Neuronal stem cell (in vitro differentiated cells): ENCODE results near the gene METTL6.

ENCODE experiments used
- DNase-seq: peaks from one replicate; pipeline ENCODE4 v3.0.0-alpha.2; 2013; ENCODE audit warnings: low spot score
- H2AFZ ChIP-seq: one replicate; pipeline ENCODE4 v1.6.1; 2013; ENCODE audit warnings: mild to moderate bottlenecking, low read length, inconsistent platforms
- H2AK5ac ChIP-seq: 2 replicates; pipeline ENCODE4 v1.6.1; 2013; ENCODE audit warnings: low read depth, mild to moderate bottlenecking, inconsistent platforms, low read length, moderate library complexity, mixed read lengths
- H2BK120ac ChIP-seq: 2 replicates; pipeline ENCODE4 v1.6.1; 2013; ENCODE audit warnings: low read depth, mild to moderate bottlenecking, inconsistent platforms, low read length, moderate library complexity, mixed read lengths
- H2BK12ac ChIP-seq: one replicate; pipeline ENCODE4 v1.6.1; 2013; ENCODE audit warnings: low read length, inconsistent platforms
- H2BK15ac ChIP-seq: 2 replicates; pipeline ENCODE4 v1.6.1; 2013; ENCODE audit warnings: mild to moderate bottlenecking, low read length, inconsistent platforms, mixed read lengths
- H2BK5ac ChIP-seq: one replicate; pipeline ENCODE4 v1.6.1; 2013; ENCODE audit warnings: inconsistent platforms, mild to moderate bottlenecking, low read length, moderate library complexity
- H3K14ac ChIP-seq: one replicate; pipeline ENCODE4 v1.6.1; 2013; ENCODE audit warnings: low read length, inconsistent platforms
- H3K18ac ChIP-seq: 2 replicates; pipeline ENCODE4 v1.6.1; 2013; ENCODE audit warnings: low read length, inconsistent platforms
- H3K23ac ChIP-seq: 2 replicates; pipeline ENCODE4 v1.6.1; 2013; ENCODE audit warnings: low read depth, mild to moderate bottlenecking, mixed read lengths, low read length, inconsistent platforms; ENCODE audit not compliant: poor library complexity
- H3K27ac ChIP-seq: replicated peaks from 3 replicates; pipeline ENCODE4 v1.5.1; 2013; ENCODE audit warnings: low read length, inconsistent platforms
- H3K27me3 ChIP-seq, 3 experiments: 2 replicates each; pipeline ENCODE4 v1.6.1; 2013; ENCODE audit warnings: low read length in 3 of 3, mild to moderate bottlenecking in 2 of 3, inconsistent platforms in 1 of 3, low read depth in 1 of 3, mixed read lengths in 1 of 3, moderate library complexity in 1 of 3; ENCODE audit not compliant: control insufficient read depth in 3 of 3, insufficient read depth in 3 of 3
- H3K36me3 ChIP-seq, 2 donors: replicated peaks in 1 of 2; 2 replicates each; pipeline ENCODE4 v1.6.1; 2013; ENCODE audit warnings: low read length in 2 of 2; ENCODE audit not compliant: control insufficient read depth in 2 of 2, insufficient read depth in 2 of 2
- H3K4ac ChIP-seq: 2 replicates; pipeline ENCODE4 v1.6.1; 2013; ENCODE audit warnings: inconsistent platforms, mild to moderate bottlenecking, low read length, moderate library complexity
- H3K4me1 ChIP-seq, 2 donors: 1 replicate in 1 of 2; 2 replicates in 1 of 2; pipeline ENCODE4 v1.6.1; 2013; ENCODE audit warnings: low read length in 2 of 2, low read depth in 1 of 2; ENCODE audit not compliant: control insufficient read depth in 2 of 2, insufficient read depth in 1 of 2
- H3K4me2 ChIP-seq: one replicate; pipeline ENCODE4 v1.6.1; 2013; ENCODE audit warnings: mild to moderate bottlenecking, low read length, inconsistent platforms; ENCODE audit not compliant: insufficient read depth, poor library complexity, severe bottlenecking
- H3K4me3 ChIP-seq, 2 donors: 2 replicates each; pipeline ENCODE4 v1.5.1; 2013; ENCODE audit warnings: low read length in 2 of 2, mild to moderate bottlenecking in 2 of 2, inconsistent platforms in 1 of 2, moderate library complexity in 1 of 2
- H3K79me1 ChIP-seq: one replicate; pipeline ENCODE4 v1.6.1; 2013; ENCODE audit warnings: low read depth, mild to moderate bottlenecking, inconsistent platforms, low read length, moderate library complexity
- H3K9ac ChIP-seq: one replicate; pipeline ENCODE4 v1.6.1; 2013; ENCODE audit warnings: mild to moderate bottlenecking, low read depth, low read length, inconsistent platforms; ENCODE audit not compliant: poor library complexity
- H3K9me3 ChIP-seq, 2 donors: replicated peaks in 1 of 2; 2 replicates each; pipeline versions ENCODE3 to v1.6.1; 2013; ENCODE audit warnings: low read length in 2 of 2, mild to moderate bottlenecking in 2 of 2, inconsistent platforms in 1 of 2, low read depth in 1 of 2, mixed read lengths in 1 of 2, moderate library complexity in 1 of 2; ENCODE audit not compliant: control insufficient read depth in 2 of 2, insufficient read depth in 1 of 2
- H4K8ac ChIP-seq: one replicate; pipeline ENCODE4 v1.6.1; 2013; ENCODE audit warnings: low read depth, mild to moderate bottlenecking, inconsistent platforms, low read length, moderate library complexity
- H4K91ac ChIP-seq: one replicate; pipeline ENCODE4 v1.6.1; 2013; ENCODE audit warnings: low read length, low read depth, mild to moderate bottlenecking, inconsistent platforms; ENCODE audit not compliant: poor library complexity
- WGBS, 2 donors: extraction: QIAGEN DNeasy Blood & Tissue Kit; methylation state at CpG; one replicate each; pipeline ENCODE4 v1.1.7; 2013; ENCODE audit warnings: missing lambda C conversion rate in 2 of 2, mixed read lengths in 1 of 2; ENCODE audit not compliant: insufficient read length in 2 of 2, insufficient replicate concordance in 1 of 2; ENCODE audit errors: extremely low coverage in 2 of 2; 5-methylcytosine and 5-hydroxymethylcytosine counted together

METTL6 gene

GRCh38 chr3:15453501-15453900 is 26.2 kb upstream of the METTL6 start:
- DNase-seq: no peak
- Histone ChIP-seq H4K8ac (no peak overlapping the region), H2AK5ac (no peak overlapping the region), H2BK120ac (no peak overlapping the region), H3K4ac (no peak overlapping the region), H3K79me1 (no peaks in the 10 kb centered on the region), H2AFZ (no peak overlapping the region), H2BK12ac (no peak overlapping the region), H3K9me3 (no peaks in the 10 kb centered on the region), H2BK15ac (no peak overlapping the region), H3K18ac (no peak overlapping the region), H3K23ac (peak overlapping the region; percentile 80), H3K36me3 (peaks cover 0 to 2% of the 10 kb centered on the region in 2 donors), H4K91ac (no peak overlapping the region), H3K14ac (no peak overlapping the region), H3K4me3 (peak overlapping the region in 1 of 2 donors; percentile 38), H3K9ac (no peak overlapping the region), H2BK5ac (no peak overlapping the region), H3K27ac (no peak overlapping the region), H3K27me3 (peaks cover 0 to 2% (median 0%) of the 10 kb centered on the region in 3 experiments), H3K4me2 (no peak overlapping the region), H3K4me1 (no peaks in the 10 kb centered on the region)
- WGBS, 2 donors: no CpG with 5 or more reads among the region's 8 CpGs

GRCh38 chr3:15452961-15453360 is 25.6 kb upstream of the METTL6 start:
- Histone ChIP-seq H3K4me2 (no peak overlapping the region), H3K79me1 (no peaks in the 10 kb centered on the region), H3K14ac (no peak overlapping the region), H3K4ac (no peak overlapping the region), H3K27ac (no peak overlapping the region), H2BK5ac (no peak overlapping the region), H3K18ac (no peak overlapping the region), H4K91ac (no peak overlapping the region), H3K9ac (no peak overlapping the region), H4K8ac (no peak overlapping the region), H3K4me3 (no peak overlapping the region), H3K27me3 (no peaks in the 10 kb centered on the region), H3K4me1 (no peaks in the 10 kb centered on the region), H3K36me3 (peaks cover 0 to 2% of the 10 kb centered on the region in 2 donors), H2BK120ac (no peak overlapping the region), H3K23ac (no peak overlapping the region), H3K9me3 (no peaks in the 10 kb centered on the region), H2AFZ (no peak overlapping the region), H2AK5ac (no peak overlapping the region), H2BK12ac (no peak overlapping the region), H2BK15ac (no peak overlapping the region)
- no peak for DNase-seq
- WGBS, 2 donors: no CpG with 5 or more reads among the region's 5 CpGs

DNA sequence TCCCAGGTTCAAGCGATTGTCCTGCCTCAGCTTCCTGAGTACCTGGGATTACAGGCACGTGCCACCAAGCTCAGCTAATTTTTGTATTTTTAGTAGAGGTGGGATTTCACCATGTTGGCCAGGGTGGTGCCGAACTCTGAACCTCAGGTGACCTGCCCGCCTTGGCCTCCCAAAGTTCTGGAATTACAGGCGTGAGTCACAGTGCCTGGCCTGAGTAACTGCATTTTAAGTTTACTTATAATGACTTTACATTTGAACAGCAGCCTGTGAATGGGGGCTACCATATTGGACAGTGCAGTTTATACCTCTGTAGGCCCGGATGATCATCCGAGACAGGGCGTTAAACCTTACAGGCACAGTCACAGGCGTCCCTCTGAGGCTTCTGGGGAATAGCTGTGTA is 24.8 kb upstream of the METTL6 start:
- no peak for DNase-seq
- Histone ChIP-seq H3K9me3 (no peaks in the 10 kb centered on the region), H3K4me2 (no peak overlapping the region), H3K27me3 (no peaks in the 10 kb centered on the region), H2BK5ac (no peak overlapping the region), H3K27ac (no peak overlapping the region), H2BK15ac (no peak overlapping the region), H3K18ac (no peak overlapping the region), H4K91ac (no peak overlapping the region), H2BK120ac (no peak overlapping the region), H3K4me1 (no peaks in the 10 kb centered on the region), H3K4ac (no peak overlapping the region), H3K23ac (no peak overlapping the region), H3K9ac (no peak overlapping the region), H3K4me3 (no peak overlapping the region), H3K14ac (no peak overlapping the region), H3K36me3 (peaks cover 0 to 2% of the 10 kb centered on the region in 2 donors), H2AFZ (no peak overlapping the region), H2BK12ac (no peak overlapping the region), H3K79me1 (no peaks in the 10 kb centered on the region), H4K8ac (no peak overlapping the region), H2AK5ac (no peak overlapping the region)
- WGBS, 2 donors: no CpG with 5 or more reads among the region's 9 CpGs

GRCh38 chr3:15451216-15452113 is 24.1 kb upstream of the METTL6 start:
- no peak overlapping the region for H2AFZ ChIP-seq

More at GRCh38 chr3:15451216-15452113, 24.1 kb upstream of the METTL6 start:
- H4K8ac ChIP-seq: no peak overlapping the region
- no peaks in the 10 kb centered on the region for H3K4me1 ChIP-seq
- no CpG with 5 or more reads among the region's 18 CpGs for WGBS, 2 donors
- H2AK5ac ChIP-seq: no peak overlapping the region
- no peak for DNase-seq
- no peak overlapping the region for H2BK120ac ChIP-seq
- no peak overlapping the region for H2BK12ac ChIP-seq
- H3K9me3 ChIP-seq: no peaks in the 10 kb centered on the region
- H3K27ac ChIP-seq: no peak overlapping the region
- H3K27me3 ChIP-seq: no peaks in the 10 kb centered on the region
- no peak overlapping the region for H2BK5ac ChIP-seq
- H3K36me3 ChIP-seq: peaks cover 0 to 2% of the 10 kb centered on the region in 2 donors
- no peak overlapping the region for H3K9ac ChIP-seq
- H3K4me2 ChIP-seq: no peak overlapping the region
- H3K18ac ChIP-seq: no peak overlapping the region
- H3K79me1 ChIP-seq: no peaks in the 10 kb centered on the region
- no peak overlapping the region for H3K4ac ChIP-seq
- H2BK15ac ChIP-seq: no peak overlapping the region
- H3K14ac ChIP-seq: no peak overlapping the region
- no peak overlapping the region for H3K23ac ChIP-seq
- no peak overlapping the region for H4K91ac ChIP-seq
- no peak overlapping the region for H3K4me3 ChIP-seq
